ENCODE results near the gene NDST4.
"Not testable (repeated sequence)": the region's sequence is repeated elsewhere in the genome, so short reads cannot be mapped to it uniquely, and the experiment has no call there.

Gene NDST4

GRCh38 chr4:115053313-115053712, 60.1 kb downstream of the NDST4 start:
- no peak overlapping the region for H3K9ac ChIP-seq (ENCODE audit: low read depth, low read length)
- H3K27ac ChIP-seq (ENCODE audit: low read depth, low read length): no peak overlapping the region
- H3K36me3 ChIP-seq (ENCODE audit: control insufficient read depth, insufficient read depth, low read length): no peaks in the 10 kb centered on the region
- H3K27me3 ChIP-seq (ENCODE audit: control insufficient read depth, insufficient read depth, low read length): no peaks in the 10 kb centered on the region
- no peak overlapping the region for H3K4me3 ChIP-seq (ENCODE audit: low read depth, low read length)
- H3K9me3 ChIP-seq (ENCODE audit: control insufficient read depth, insufficient read depth, low read length): no peaks in the 10 kb centered on the region
- H3K4me1 ChIP-seq (ENCODE audit: control insufficient read depth, insufficient read depth, low read length): no peaks in the 10 kb centered on the region

GRCh38 chr4:115042496-115042895, 70.9 kb downstream of the NDST4 start:
- no peaks in the 10 kb centered on the region for H3K4me1 ChIP-seq (ENCODE audit: control insufficient read depth, insufficient read depth, low read length)
- no peaks in the 10 kb centered on the region for H3K9me3 ChIP-seq (ENCODE audit: control insufficient read depth, insufficient read depth, low read length)
- H3K27ac ChIP-seq (ENCODE audit: low read depth, low read length): no peak overlapping the region
- no peaks in the 10 kb centered on the region for H3K36me3 ChIP-seq (ENCODE audit: control insufficient read depth, insufficient read depth, low read length)
- no peak overlapping the region for H3K9ac ChIP-seq (ENCODE audit: low read depth, low read length)
- H3K27me3 ChIP-seq (ENCODE audit: control insufficient read depth, insufficient read depth, low read length): no peaks in the 10 kb centered on the region
- H3K4me3 ChIP-seq (ENCODE audit: low read depth, low read length): no peak overlapping the region

GRCh38 chr4:115030281-115030680, 83.1 kb downstream of the NDST4 start:
- Histone ChIP-seq H3K27ac (ENCODE audit: low read depth, low read length) (no peak overlapping the region), H3K36me3 (ENCODE audit: control insufficient read depth, insufficient read depth, low read length) (no peaks in the 10 kb centered on the region), H3K4me3 (ENCODE audit: low read depth, low read length) (no peak overlapping the region), H3K9me3 (ENCODE audit: control insufficient read depth, insufficient read depth, low read length) (no peaks in the 10 kb centered on the region), H3K27me3 (ENCODE audit: control insufficient read depth, insufficient read depth, low read length) (no peaks in the 10 kb centered on the region), H3K9ac (ENCODE audit: low read depth, low read length) (no peak overlapping the region), H3K4me1 (ENCODE audit: control insufficient read depth, insufficient read depth, low read length) (0 out of 2 replicates have a peak, but pooled peaks cover 3% of the 10 kb centered on the region)

- Histone ChIP-seq H3K27me3 (ENCODE audit: control insufficient read depth, insufficient read depth, low read length) (no peaks in the 10 kb centered on the region), H3K4me1 (ENCODE audit: control insufficient read depth, insufficient read depth, low read length) (0 out of 2 replicates have a peak, but pooled peaks cover 3% of the 10 kb centered on the region), H3K9ac (ENCODE audit: low read depth, low read length) (no peak overlapping the region), H3K9me3 (ENCODE audit: control insufficient read depth, insufficient read depth, low read length) (no peaks in the 10 kb centered on the region), H3K4me3 (ENCODE audit: low read depth, low read length) (no peak overlapping the region), H3K36me3 (ENCODE audit: control insufficient read depth, insufficient read depth, low read length) (no peaks in the 10 kb centered on the region), H3K27ac (ENCODE audit: low read depth, low read length) (no peak overlapping the region)
Measured at GRCh38 chr4:115028682-115029410, 84.6 kb downstream of the NDST4 start.

GRCh38 chr4:114999880-115000279, 113.5 kb downstream of the NDST4 start:
- Histone ChIP-seq H3K4me3 (ENCODE audit: low read depth, low read length) (no peak overlapping the region), H3K9me3 (ENCODE audit: control insufficient read depth, insufficient read depth, low read length) (no peaks in the 10 kb centered on the region), H3K27me3 (ENCODE audit: control insufficient read depth, insufficient read depth, low read length) (no peaks in the 10 kb centered on the region), H3K9ac (ENCODE audit: low read depth, low read length) (no peak overlapping the region), H3K27ac (ENCODE audit: low read depth, low read length) (no peak overlapping the region), H3K36me3 (ENCODE audit: control insufficient read depth, insufficient read depth, low read length) (no peaks in the 10 kb centered on the region), H3K4me1 (ENCODE audit: control insufficient read depth, insufficient read depth, low read length) (no peaks in the 10 kb centered on the region)

- Histone ChIP-seq H3K9me3 (ENCODE audit: control insufficient read depth, insufficient read depth, low read length) (no peaks in the 10 kb centered on the region), H3K27me3 (ENCODE audit: control insufficient read depth, insufficient read depth, low read length) (no peaks in the 10 kb centered on the region), H3K36me3 (ENCODE audit: control insufficient read depth, insufficient read depth, low read length) (no peaks in the 10 kb centered on the region), H3K4me1 (ENCODE audit: control insufficient read depth, insufficient read depth, low read length) (no peaks in the 10 kb centered on the region), H3K4me3 (ENCODE audit: low read depth, low read length) (no peak overlapping the region), H3K27ac (ENCODE audit: low read depth, low read length) (no peak overlapping the region), H3K9ac (ENCODE audit: low read depth, low read length) (no peak overlapping the region)
Measured at GRCh38 chr4:114998316-114998715, 115.1 kb downstream of the NDST4 start.

GRCh38 chr4:114997576-114998247, 115.7 kb downstream of the NDST4 start:
- Histone ChIP-seq H3K36me3 (ENCODE audit: control insufficient read depth, insufficient read depth, low read length) (no peaks in the 10 kb centered on the region), H3K27me3 (ENCODE audit: control insufficient read depth, insufficient read depth, low read length) (no peaks in the 10 kb centered on the region), H3K9ac (ENCODE audit: low read depth, low read length) (no peak overlapping the region), H3K27ac (ENCODE audit: low read depth, low read length) (no peak overlapping the region), H3K4me3 (ENCODE audit: low read depth, low read length) (no peak overlapping the region), H3K4me1 (ENCODE audit: control insufficient read depth, insufficient read depth, low read length) (no peaks in the 10 kb centered on the region), H3K9me3 (ENCODE audit: control insufficient read depth, insufficient read depth, low read length) (no peaks in the 10 kb centered on the region)

GRCh38 chr4:114986133-114986532, 127.3 kb downstream of the NDST4 start:
- Histone ChIP-seq H3K4me3 (ENCODE audit: low read depth, low read length) (no peak overlapping the region), H3K27ac (ENCODE audit: low read depth, low read length) (no peak overlapping the region), H3K4me1 (ENCODE audit: control insufficient read depth, insufficient read depth, low read length) (peaks cover 14% of the 10 kb centered on the region), H3K9ac (ENCODE audit: low read depth, low read length) (peak overlapping the region; percentile 26; the same call in 1 of the 2 replicates), H3K36me3 (ENCODE audit: control insufficient read depth, insufficient read depth, low read length) (no peaks in the 10 kb centered on the region), H3K27me3 (ENCODE audit: control insufficient read depth, insufficient read depth, low read length) (no peaks in the 10 kb centered on the region), H3K9me3 (ENCODE audit: control insufficient read depth, insufficient read depth, low read length) (0 out of 2 replicates have a peak, but pooled peaks cover 3% of the 10 kb centered on the region)

GRCh38 chr4:114980932-114981708, 132.3 kb downstream of the NDST4 start:
- Histone ChIP-seq H3K4me1 (ENCODE audit: control insufficient read depth, insufficient read depth, low read length) (peaks cover 1% of the 10 kb centered on the region; the same call in 1 of the 2 replicates), H3K4me3 (ENCODE audit: low read depth, low read length) (no peak overlapping the region), H3K9me3 (ENCODE audit: control insufficient read depth, insufficient read depth, low read length) (0 out of 2 replicates have a peak, but pooled peaks cover 3% of the 10 kb centered on the region), H3K27me3 (ENCODE audit: control insufficient read depth, insufficient read depth, low read length) (no peaks in the 10 kb centered on the region), H3K36me3 (ENCODE audit: control insufficient read depth, insufficient read depth, low read length) (no peaks in the 10 kb centered on the region), H3K27ac (ENCODE audit: low read depth, low read length) (no peak overlapping the region), H3K9ac (ENCODE audit: low read depth, low read length) (no peak overlapping the region)

GRCh38 chr4:114980399-114980798, 133.0 kb downstream of the NDST4 start:
- not testable (repeated sequence) for H3K36me3 ChIP-seq (ENCODE audit: control insufficient read depth, insufficient read depth, low read length); H3K27me3 ChIP-seq (ENCODE audit: control insufficient read depth, insufficient read depth, low read length); H3K27ac ChIP-seq (ENCODE audit: low read depth, low read length); H3K4me3 ChIP-seq (ENCODE audit: low read depth, low read length); H3K9me3 ChIP-seq (ENCODE audit: control insufficient read depth, insufficient read depth, low read length); H3K9ac ChIP-seq (ENCODE audit: low read depth, low read length); H3K4me1 ChIP-seq (ENCODE audit: control insufficient read depth, insufficient read depth, low read length)

- H3K36me3 ChIP-seq (ENCODE audit: control insufficient read depth, insufficient read depth, low read length): no peaks in the 10 kb centered on the region
- no peak overlapping the region for H3K9ac ChIP-seq (ENCODE audit: low read depth, low read length)
- no peaks in the 10 kb centered on the region for H3K4me1 ChIP-seq (ENCODE audit: control insufficient read depth, insufficient read depth, low read length)
Measured at GRCh38 chr4:114976901-114977300, 136.5 kb downstream of the NDST4 start.

More at GRCh38 chr4:114976901-114977300, 136.5 kb downstream of the NDST4 start:
- Histone ChIP-seq H3K4me3 (ENCODE audit: low read depth, low read length) (no peak overlapping the region), H3K27me3 (ENCODE audit: control insufficient read depth, insufficient read depth, low read length) (no peaks in the 10 kb centered on the region), H3K27ac (ENCODE audit: low read depth, low read length) (no peak overlapping the region), H3K9me3 (ENCODE audit: control insufficient read depth, insufficient read depth, low read length) (no peaks in the 10 kb centered on the region)

Data from HUES48 (cell line).